Measurements from ENCODE around the gene CTBP2. TPM values are rescaled to one million over a fixed set of nuclear protein-coding genes. Genes with fewer than 3 reads are reported as not detected.

Gene CTBP2
- total RNA-seq, 1 experiment from 2014 or later, result 191 TPM

DNA sequence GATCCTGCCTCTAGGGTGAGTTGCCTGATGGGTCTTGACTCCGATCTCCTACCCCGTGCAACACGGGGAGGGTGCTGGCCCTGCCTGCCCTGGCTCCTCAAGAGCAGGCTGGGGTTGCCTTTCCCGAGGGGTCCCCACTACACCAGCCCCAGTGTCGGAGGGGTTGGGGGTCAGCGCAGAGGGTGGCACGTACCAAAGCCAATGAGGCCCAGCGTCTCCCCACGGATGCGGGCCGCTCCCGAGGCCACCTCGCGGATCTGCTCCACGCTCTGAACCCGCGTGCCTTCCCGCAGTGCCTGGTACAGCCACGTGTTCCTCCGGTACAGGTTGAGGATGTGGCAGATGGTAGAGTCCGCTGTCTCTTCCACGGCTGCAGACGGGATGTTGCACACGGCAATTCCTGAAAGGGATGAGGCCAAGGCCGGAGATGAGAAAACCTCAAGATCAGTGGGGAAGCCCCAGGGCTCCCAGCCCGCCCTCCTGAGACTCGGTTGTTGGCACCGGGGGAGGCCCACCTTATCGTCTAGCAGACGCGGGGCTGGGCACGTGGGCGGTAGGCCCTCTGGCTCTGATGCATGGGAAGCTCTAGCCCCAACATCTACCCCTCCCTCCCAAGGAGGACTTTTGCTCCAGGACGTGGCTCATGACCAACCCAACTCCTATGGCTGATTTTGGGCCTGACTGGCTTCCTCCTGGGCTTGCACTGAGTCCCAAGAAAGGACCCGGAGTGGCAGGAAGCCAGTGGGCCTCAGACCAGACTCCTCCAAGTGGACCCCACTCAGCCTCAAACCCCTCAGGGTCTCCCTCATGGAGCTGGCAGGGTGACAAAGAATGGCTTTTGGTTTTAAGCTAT lies 162.4 kb downstream of the CTBP2 start:
- Mint-ChIP-seq H3K4me1 (no peaks in the 10 kb centered on the region), H3K27ac (peak overlapping the region; percentile 68; the same call in 1 of the 2 replicates), H3K27me3 (ENCODE audit: low read depth) (no peaks in the 10 kb centered on the region), H3K9me3 (no peaks in the 10 kb centered on the region), H3K4me3 (no peak overlapping the region), H3K36me3 (peaks cover 60% of the 10 kb centered on the region)
- ChIA-PET CTCF (no interaction called here), POLR2A (no interaction called here)
- no peak for DNase-seq (ENCODE audit: low spot score)
- TF ChIP-seq JUN (CRISPR knock-in tag; IDR thresholded peaks at IDR 0.05) (no peak), ZNF232 (CRISPR knock-in tag; IDR thresholded peaks at IDR 0.05) (no peak), ZNF219 (CRISPR knock-in tag; IDR thresholded peaks at IDR 0.05; ENCODE audit: borderline replicate concordance) (no peak), TEAD4 (CRISPR knock-in tag; IDR thresholded peaks at IDR 0.05) (no peak), FOXJ3 (CRISPR knock-in tag; IDR thresholded peaks at IDR 0.05; ENCODE audit: borderline replicate concordance) (no peak), GRHL2 (CRISPR knock-in tag; IDR thresholded peaks at IDR 0.05; ENCODE audit: insufficient replicate concordance, severe bottlenecking) (no peak), NFE2L1 (CRISPR knock-in tag; IDR thresholded peaks at IDR 0.05) (no peak), ZNF416 (CRISPR knock-in tag; IDR thresholded peaks at IDR 0.05) (no peak)
- TF ChIP-seq, protein P1, sequence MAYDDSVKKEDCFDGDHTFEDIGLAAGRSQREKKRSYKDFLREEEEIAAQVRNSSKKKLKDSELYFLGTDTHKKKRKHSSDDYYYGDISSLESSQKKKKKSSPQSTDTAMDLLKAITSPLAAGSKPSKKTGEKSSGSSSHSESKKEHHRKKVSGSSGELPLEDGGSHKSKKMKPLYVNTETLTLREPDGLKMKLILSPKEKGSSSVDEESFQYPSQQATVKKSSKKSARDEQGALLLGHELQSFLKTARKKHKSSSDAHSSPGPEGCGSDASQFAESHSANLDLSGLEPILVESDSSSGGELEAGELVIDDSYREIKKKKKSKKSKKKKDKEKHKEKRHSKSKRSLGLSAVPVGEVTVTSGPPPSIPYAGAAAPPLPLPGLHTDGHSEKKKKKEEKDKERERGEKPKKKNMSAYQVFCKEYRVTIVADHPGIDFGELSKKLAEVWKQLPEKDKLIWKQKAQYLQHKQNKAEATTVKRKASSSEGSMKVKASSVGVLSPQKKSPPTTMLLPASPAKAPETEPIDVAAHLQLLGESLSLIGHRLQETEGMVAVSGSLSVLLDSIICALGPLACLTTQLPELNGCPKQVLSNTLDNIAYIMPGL (CRISPR knock-in tag; IDR thresholded peaks at IDR 0.05), result no peak
- TF ChIP-seq, protein P2, sequence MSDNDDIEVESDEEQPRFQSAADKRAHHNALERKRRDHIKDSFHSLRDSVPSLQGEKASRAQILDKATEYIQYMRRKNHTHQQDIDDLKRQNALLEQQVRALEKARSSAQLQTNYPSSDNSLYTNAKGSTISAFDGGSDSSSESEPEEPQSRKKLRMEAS (CRISPR knock-in tag; IDR thresholded peaks at IDR 0.05), result no peak
- TF ChIP-seq, protein P3, sequence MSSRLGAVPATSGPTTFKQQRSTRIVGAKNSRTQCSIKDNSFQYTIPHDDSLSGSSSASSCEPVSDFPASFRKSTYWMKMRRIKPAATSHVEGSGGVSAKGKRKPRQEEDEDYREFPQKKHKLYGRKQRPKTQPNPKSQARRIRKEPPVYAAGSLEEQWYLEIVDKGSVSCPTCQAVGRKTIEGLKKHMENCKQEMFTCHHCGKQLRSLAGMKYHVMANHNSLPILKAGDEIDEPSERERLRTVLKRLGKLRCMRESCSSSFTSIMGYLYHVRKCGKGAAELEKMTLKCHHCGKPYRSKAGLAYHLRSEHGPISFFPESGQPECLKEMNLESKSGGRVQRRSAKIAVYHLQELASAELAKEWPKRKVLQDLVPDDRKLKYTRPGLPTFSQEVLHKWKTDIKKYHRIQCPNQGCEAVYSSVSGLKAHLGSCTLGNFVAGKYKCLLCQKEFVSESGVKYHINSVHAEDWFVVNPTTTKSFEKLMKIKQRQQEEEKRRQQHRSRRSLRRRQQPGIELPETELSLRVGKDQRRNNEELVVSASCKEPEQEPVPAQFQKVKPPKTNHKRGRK (CRISPR knock-in tag; IDR thresholded peaks at IDR 0.05; ENCODE audit: borderline replicate concordance), result no peak
- TF ChIP-seq, protein P4, sequence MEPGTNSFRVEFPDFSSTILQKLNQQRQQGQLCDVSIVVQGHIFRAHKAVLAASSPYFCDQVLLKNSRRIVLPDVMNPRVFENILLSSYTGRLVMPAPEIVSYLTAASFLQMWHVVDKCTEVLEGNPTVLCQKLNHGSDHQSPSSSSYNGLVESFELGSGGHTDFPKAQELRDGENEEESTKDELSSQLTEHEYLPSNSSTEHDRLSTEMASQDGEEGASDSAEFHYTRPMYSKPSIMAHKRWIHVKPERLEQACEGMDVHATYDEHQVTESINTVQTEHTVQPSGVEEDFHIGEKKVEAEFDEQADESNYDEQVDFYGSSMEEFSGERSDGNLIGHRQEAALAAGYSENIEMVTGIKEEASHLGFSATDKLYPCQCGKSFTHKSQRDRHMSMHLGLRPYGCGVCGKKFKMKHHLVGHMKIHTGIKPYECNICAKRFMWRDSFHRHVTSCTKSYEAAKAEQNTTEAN (CRISPR knock-in tag; IDR thresholded peaks at IDR 0.05), result no peak
- no peak for ATAC-seq

DNA sequence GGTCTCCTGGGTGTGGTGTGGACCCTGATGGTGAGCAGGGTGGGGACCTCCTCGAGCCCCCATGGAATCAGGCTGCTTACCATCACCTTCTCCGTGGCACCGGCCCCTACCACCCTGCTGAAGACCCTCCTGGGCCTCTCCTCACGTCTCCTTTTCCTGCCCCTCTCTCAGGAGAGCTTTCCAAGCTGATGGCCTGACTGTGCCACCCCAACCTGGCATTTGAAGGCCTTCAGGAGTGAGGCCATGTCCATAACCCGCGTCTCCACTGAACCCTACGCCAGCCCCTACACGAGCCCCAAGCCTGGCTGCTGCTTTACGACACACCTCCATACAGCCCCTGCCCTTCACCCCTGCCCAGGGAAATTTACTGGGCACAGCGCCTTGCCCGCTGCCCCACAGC lies 163.1 kb downstream of the CTBP2 start:
- Mint-ChIP-seq H3K4me3 (no peak overlapping the region), H3K9me3 (no peaks in the 10 kb centered on the region), H3K27ac (peak overlapping the region; percentile 68; the same call in 1 of the 2 replicates), H3K27me3 (ENCODE audit: low read depth) (no peaks in the 10 kb centered on the region), H3K36me3 (peaks cover 63% of the 10 kb centered on the region), H3K4me1 (no peaks in the 10 kb centered on the region)
- no peak for ATAC-seq
- DNase-seq (ENCODE audit: low spot score), result no peak
- ChIA-PET CTCF (no interaction called here), POLR2A (no interaction called here)
- TF ChIP-seq ZNF121 (CRISPR knock-in tag; IDR thresholded peaks at IDR 0.05) (no peak), FOXP1 (CRISPR knock-in tag; IDR thresholded peaks at IDR 0.05; ENCODE audit: borderline replicate concordance) (no peak), HMGA2 (CRISPR knock-in tag; IDR thresholded peaks at IDR 0.05) (no peak), ATF1 (CRISPR knock-in tag; IDR thresholded peaks at IDR 0.05) (no peak), ZBTB21 (CRISPR knock-in tag; IDR thresholded peaks at IDR 0.05; ENCODE audit: borderline replicate concordance) (no peak), JUN (CRISPR knock-in tag; IDR thresholded peaks at IDR 0.05) (no peak), NR3C1 (CRISPR knock-in tag; conservative IDR thresholded peaks at IDR 0.05; ENCODE audit: low read depth) (no peak), MXD4 (CRISPR knock-in tag; IDR thresholded peaks at IDR 0.05; ENCODE audit: borderline replicate concordance) (no peak)
- TF ChIP-seq, protein P5, sequence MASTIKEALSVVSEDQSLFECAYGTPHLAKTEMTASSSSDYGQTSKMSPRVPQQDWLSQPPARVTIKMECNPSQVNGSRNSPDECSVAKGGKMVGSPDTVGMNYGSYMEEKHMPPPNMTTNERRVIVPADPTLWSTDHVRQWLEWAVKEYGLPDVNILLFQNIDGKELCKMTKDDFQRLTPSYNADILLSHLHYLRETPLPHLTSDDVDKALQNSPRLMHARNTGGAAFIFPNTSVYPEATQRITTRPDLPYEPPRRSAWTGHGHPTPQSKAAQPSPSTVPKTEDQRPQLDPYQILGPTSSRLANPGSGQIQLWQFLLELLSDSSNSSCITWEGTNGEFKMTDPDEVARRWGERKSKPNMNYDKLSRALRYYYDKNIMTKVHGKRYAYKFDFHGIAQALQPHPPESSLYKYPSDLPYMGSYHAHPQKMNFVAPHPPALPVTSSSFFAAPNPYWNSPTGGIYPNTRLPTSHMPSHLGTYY (CRISPR knock-in tag; IDR thresholded peaks at IDR 0.05), result no peak
- TF ChIP-seq, protein P6, sequence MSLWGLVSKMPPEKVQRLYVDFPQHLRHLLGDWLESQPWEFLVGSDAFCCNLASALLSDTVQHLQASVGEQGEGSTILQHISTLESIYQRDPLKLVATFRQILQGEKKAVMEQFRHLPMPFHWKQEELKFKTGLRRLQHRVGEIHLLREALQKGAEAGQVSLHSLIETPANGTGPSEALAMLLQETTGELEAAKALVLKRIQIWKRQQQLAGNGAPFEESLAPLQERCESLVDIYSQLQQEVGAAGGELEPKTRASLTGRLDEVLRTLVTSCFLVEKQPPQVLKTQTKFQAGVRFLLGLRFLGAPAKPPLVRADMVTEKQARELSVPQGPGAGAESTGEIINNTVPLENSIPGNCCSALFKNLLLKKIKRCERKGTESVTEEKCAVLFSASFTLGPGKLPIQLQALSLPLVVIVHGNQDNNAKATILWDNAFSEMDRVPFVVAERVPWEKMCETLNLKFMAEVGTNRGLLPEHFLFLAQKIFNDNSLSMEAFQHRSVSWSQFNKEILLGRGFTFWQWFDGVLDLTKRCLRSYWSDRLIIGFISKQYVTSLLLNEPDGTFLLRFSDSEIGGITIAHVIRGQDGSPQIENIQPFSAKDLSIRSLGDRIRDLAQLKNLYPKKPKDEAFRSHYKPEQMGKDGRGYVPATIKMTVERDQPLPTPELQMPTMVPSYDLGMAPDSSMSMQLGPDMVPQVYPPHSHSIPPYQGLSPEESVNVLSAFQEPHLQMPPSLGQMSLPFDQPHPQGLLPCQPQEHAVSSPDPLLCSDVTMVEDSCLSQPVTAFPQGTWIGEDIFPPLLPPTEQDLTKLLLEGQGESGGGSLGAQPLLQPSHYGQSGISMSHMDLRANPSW (CRISPR knock-in tag; conservative IDR thresholded peaks at IDR 0.05; ENCODE audit: low read depth), result no peak
- TF ChIP-seq, protein P7, sequence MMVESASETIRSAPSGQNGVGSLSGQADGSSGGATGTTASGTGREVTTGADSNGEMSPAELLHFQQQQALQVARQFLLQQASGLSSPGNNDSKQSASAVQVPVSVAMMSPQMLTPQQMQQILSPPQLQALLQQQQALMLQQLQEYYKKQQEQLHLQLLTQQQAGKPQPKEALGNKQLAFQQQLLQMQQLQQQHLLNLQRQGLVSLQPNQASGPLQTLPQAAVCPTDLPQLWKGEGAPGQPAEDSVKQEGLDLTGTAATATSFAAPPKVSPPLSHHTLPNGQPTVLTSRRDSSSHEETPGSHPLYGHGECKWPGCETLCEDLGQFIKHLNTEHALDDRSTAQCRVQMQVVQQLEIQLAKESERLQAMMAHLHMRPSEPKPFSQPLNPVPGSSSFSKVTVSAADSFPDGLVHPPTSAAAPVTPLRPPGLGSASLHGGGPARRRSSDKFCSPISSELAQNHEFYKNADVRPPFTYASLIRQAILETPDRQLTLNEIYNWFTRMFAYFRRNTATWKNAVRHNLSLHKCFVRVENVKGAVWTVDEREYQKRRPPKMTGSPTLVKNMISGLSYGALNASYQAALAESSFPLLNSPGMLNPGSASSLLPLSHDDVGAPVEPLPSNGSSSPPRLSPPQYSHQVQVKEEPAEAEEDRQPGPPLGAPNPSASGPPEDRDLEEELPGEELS (CRISPR knock-in tag; IDR thresholded peaks at IDR 0.05), result no peak

Data from WTC11 (cell line).